Mesodermal cell (in vitro differentiated cells): ENCODE results near the gene FSTL5.

Experiments
- H3K27ac ChIP-seq: 2 replicates; pipeline ENCODE4 v1.7.0; 2013; ENCODE audit warnings: mild to moderate bottlenecking, low read depth, low read length, moderate library complexity; ENCODE audit not compliant: severe bottlenecking
- H3K36me3 ChIP-seq: 2 replicates; pipeline ENCODE4 v1.7.1; 2013; ENCODE audit warnings: mild to moderate bottlenecking, low read length, moderate library complexity; ENCODE audit not compliant: control insufficient read depth, insufficient read depth
- H3K4me1 ChIP-seq: one replicate; pipeline ENCODE4 v1.7.1; 2013; ENCODE audit warnings: mild to moderate bottlenecking, low read length; ENCODE audit not compliant: insufficient read depth, control insufficient read depth, poor library complexity, severe bottlenecking
- H3K4me3 ChIP-seq: 2 replicates; pipeline ENCODE4 v1.7.0; 2013; ENCODE audit warnings: low read length, control low read depth, mild to moderate bottlenecking; ENCODE audit not compliant: insufficient read depth, poor library complexity, severe bottlenecking; ENCODE audit errors: extremely low read depth
- H3K9me3 ChIP-seq: 2 replicates; pipeline ENCODE4 v1.7.1; 2013; ENCODE audit warnings: mild to moderate bottlenecking, low read length, moderate library complexity; ENCODE audit not compliant: control insufficient read depth
- WGBS, 2 experiments: methylation state at CpG; one replicate each; pipeline ENCODE4 v1.1.5; 2013; ENCODE audit warnings: missing lambda C conversion rate in 2 of 2; ENCODE audit not compliant: insufficient coverage in 2 of 2; 5-methylcytosine and 5-hydroxymethylcytosine counted together

FSTL5 gene

DNA sequence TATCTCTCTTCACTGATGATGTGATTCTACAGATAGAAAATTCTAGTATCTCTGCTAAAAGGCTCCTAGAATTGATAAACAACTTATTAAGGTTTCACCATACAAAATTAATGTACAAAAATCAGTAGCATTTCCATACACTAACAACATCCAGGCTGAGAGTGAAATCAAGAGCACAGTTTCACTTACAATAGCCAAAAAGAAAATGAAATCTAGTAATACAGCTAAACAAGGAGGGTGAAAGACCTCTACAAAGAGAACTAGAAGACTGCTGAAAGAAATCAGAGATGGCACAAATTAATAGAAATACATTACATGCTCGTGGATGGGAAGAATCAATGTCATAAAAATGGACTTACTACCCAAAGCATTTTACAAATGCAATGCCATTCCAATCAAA is 751.9 kb downstream of the FSTL5 start:
- no CpG with 5 or more reads among the region's 1 CpG for WGBS, 2 experiments
- H3K4me3 ChIP-seq: no peak overlapping the region
- no peaks in the 10 kb centered on the region for H3K4me1 ChIP-seq
- H3K36me3 ChIP-seq: no peaks in the 10 kb centered on the region
- H3K9me3 ChIP-seq: peaks cover 5% of the 10 kb centered on the region
- H3K27ac ChIP-seq: no peak overlapping the region

DNA sequence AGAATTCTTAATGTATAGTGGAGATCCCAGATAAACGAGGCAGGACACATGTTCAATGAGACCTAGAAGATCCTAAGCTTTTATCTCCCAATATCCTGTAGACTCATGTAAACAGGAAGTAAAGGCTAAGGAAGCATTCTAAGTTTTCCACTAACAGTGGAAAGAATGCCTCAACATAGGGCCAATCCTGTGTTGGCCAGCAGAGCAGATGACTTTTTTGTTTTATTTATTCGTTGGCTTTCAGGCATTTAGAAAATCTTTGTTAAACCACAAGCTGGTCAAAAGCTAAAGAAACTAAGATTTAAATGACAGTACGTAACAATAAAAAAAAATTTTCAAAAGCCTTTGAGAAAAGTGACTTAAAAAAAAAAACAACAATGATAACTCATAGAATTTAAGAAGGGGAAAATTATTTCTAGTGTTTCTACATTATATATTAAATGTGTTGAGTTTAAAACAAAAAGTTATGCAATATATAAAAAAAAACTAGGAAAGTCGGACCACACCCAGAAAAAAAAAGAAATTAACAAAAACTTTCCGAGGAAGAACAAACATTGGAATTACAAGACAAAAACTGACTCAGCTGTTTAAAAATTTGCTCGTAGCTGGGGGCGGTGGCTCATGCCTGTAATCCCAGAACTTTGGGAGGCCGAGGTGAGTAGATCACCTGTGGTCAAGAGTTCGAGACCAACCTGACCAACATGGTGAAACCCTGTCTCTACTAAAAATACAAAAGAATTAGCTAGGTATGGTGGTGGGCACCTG is 759.3 kb downstream of the FSTL5 start:
- Histone ChIP-seq H3K4me3 (no peak overlapping the region), H3K36me3 (no peaks in the 10 kb centered on the region), H3K4me1 (peaks cover 11% of the 10 kb centered on the region), H3K9me3 (peaks cover 6% of the 10 kb centered on the region), H3K27ac (peak overlapping the region; percentile 83)
- 71 to 94% methylated on average over 4 to 7 of the region's 9 CpGs for WGBS, 2 experiments

DNA sequence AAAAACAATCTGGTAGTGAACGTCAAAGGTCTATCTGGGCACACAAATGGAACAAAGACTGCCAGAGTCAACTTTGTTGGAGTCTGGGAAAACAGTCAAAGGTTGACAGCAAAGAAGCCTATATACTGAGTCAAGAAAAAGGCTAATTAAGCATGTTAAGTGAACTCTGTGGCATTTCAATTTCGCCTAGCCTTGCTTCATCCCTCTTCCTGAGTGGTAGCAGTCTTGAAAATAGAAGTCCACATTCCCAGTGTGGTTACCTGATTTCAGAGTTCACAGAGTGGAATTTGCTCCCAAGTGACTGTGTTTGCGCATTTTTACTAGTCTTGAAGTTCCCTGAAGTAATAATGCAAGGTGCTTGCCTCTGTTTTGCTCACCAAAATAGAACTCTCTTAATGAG is 760.0 kb downstream of the FSTL5 start:
- H3K9me3 ChIP-seq: peaks cover 6% of the 10 kb centered on the region
- H3K36me3 ChIP-seq: no peaks in the 10 kb centered on the region
- 85 to 95% methylated on average over 3 of the region's 3 CpGs for WGBS, 2 experiments
- H3K27ac ChIP-seq: peak overlapping the region; percentile 83
- no peak overlapping the region for H3K4me3 ChIP-seq
- peaks cover 11% of the 10 kb centered on the region for H3K4me1 ChIP-seq

DNA sequence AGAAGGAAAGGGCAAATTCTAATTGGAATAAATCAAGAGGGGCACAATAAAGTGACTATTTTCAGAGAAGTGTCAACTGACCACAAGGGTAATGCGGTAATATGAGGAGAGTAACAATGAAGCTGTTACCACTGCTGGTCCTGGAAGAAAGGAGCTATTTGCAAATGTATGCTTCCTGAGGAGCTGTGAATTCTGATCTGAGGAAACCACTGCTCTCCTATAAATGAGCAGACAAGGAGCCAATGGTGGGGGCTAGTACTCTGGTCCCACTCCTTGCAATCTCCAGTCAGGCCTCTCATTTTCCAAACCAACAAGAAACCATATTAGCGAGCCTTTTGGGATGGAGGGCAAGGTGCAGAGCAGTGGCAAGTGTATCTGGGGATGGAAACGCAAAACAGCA is 770.2 kb downstream of the FSTL5 start:
- no peaks in the 10 kb centered on the region for H3K4me1 ChIP-seq
- H3K27ac ChIP-seq: no peak overlapping the region
- H3K4me3 ChIP-seq: no peak overlapping the region
- no peaks in the 10 kb centered on the region for H3K36me3 ChIP-seq
- no peaks in the 10 kb centered on the region for H3K9me3 ChIP-seq
- 32 to 40% methylated on average over 2 to 3 of the region's 3 CpGs for WGBS, 2 experiments

DNA sequence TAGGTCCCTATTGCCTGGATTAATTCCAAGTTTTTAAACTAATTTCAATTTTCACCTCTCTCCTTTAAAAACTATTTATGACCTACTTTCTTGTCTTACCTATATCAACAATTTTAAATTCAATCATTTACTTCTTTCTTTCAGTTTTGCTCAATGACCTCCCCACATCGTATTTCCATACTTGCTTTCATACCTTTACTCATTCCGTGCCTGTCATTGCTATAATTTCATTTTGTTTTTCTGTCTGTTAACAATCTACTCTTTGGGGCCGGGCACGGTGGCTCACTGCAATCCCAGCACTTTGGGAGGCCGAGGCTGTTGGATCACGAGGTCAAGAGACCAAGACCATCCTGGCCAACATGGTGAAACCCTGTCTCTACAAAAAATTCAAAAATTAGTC is 781.1 kb downstream of the FSTL5 start:
- H3K4me1 ChIP-seq: no peaks in the 10 kb centered on the region
- H3K27ac ChIP-seq: no peak overlapping the region
- no peaks in the 10 kb centered on the region for H3K9me3 ChIP-seq
- H3K36me3 ChIP-seq: no peaks in the 10 kb centered on the region
- 83 to 99% methylated on average over 6 of the region's 6 CpGs for WGBS, 2 experiments
- no peak overlapping the region for H3K4me3 ChIP-seq

DNA sequence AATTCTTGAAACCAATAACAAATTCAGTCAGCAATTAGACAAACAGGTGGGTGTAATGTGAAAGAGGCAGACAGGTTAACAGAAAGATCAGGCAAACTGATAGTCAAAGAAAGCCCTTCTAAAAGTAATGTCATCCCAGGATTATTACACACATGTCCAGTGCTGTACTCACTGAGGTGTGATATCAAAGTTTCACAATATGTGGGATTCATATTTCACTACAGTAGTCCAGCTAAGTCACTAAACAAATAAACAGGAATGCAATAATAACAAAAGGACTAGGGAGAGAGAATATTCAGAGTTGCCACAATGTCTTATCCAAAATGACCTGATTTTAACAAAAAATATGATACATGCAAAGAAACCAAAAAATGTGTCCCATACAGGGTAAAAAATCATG is 787.5 kb downstream of the FSTL5 start:
- Histone ChIP-seq H3K4me3 (no peak overlapping the region), H3K9me3 (no peaks in the 10 kb centered on the region), H3K36me3 (no peaks in the 10 kb centered on the region), H3K27ac (no peak overlapping the region), H3K4me1 (no peaks in the 10 kb centered on the region)

DNA sequence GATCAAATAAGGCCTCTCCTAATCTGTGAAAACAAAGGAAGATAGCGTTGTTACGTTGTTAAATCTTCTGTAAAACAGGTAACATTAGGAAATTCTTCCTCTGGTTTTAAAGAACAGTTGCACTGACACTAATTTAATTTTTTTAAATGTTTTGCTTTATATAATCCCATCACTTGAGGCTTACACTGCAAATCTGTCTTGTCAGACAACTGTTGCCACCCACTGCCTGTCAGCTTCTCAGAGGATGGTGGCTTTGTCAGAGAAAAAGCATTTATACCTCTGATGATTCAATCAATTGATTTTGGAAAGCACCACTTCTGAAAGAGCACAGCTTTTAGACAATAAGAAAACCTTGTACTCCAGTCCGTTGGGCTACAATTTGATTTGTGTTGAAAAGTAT is 799.1 kb downstream of the FSTL5 start:
- H3K4me3 ChIP-seq: no peak overlapping the region
- no peak overlapping the region for H3K27ac ChIP-seq
- no peaks in the 10 kb centered on the region for H3K36me3 ChIP-seq
- H3K4me1 ChIP-seq: no peaks in the 10 kb centered on the region
- no CpG with 5 or more reads among the region's 3 CpGs for WGBS, 2 experiments
- H3K9me3 ChIP-seq: no peaks in the 10 kb centered on the region

DNA sequence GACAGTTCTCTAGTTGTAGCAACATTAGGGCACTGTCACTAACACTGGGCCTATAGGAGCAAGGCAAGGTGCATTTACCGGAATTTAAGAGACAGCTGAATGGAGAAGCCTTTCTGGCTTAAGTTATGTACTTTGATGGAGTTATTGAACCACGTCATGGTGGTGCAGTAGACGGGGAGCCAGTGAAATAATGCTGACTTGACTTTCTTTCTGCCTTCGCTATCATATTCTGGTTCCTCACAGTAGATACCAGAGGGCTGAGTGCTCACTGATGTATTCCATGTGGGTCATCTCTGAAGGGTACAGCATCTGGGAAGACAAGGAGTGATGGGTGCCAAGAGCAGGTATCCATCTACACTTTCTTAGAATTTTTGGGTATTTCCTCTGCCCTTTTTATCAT is 802.8 kb downstream of the FSTL5 start:
- Histone ChIP-seq H3K4me3 (no peak overlapping the region), H3K4me1 (no peaks in the 10 kb centered on the region), H3K36me3 (no peaks in the 10 kb centered on the region), H3K27ac (no peak overlapping the region), H3K9me3 (no peaks in the 10 kb centered on the region)
- 92 to 96% methylated on average over 3 to 4 of the region's 4 CpGs for WGBS, 2 experiments

DNA sequence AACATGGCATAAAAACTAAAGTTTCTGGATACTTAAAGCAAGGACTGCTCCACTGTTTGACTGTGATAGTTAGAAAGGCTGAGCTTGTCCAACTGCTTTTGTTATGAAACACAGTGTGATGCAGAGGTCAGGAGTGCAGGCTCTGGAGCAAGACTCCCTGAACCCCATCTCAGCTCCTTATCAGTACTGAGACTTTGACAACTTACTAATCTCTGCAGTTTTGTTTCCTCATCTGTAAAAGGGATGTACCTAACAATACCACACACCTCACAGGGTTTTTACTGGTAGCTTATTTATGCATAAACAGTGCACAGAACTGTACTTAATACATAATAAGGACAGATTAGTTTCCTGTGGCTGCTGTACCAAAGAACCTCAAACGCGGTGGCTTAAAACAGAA is 804.3 kb downstream of the FSTL5 start:
- H3K36me3 ChIP-seq: no peaks in the 10 kb centered on the region
- H3K4me1 ChIP-seq: no peaks in the 10 kb centered on the region
- H3K27ac ChIP-seq: no peak overlapping the region
- WGBS, 2 experiments: 89 to 90% methylated on average over 2 of the region's 2 CpGs
- no peaks in the 10 kb centered on the region for H3K9me3 ChIP-seq
- H3K4me3 ChIP-seq: no peak overlapping the region

DNA sequence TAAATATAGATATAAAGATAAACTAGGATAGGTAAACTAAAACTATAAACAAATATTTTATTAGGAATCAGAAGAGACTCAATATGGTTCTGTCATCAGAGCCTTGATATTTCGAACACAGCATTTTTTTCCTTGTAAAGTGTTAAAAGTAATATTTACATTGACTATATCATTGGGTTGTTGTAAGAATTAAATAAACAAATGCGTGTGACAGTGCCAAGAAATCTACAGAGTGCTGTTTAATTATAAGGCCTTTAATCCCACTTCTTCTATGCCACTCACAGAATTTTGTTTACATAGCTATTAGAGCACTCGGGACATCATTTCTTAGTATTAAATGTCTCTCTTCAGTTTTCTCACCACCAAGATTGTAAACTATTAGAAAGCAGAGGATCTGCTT is 807.4 kb downstream of the FSTL5 start:
- Histone ChIP-seq H3K4me3 (no peak overlapping the region), H3K27ac (no peak overlapping the region), H3K9me3 (no peaks in the 10 kb centered on the region), H3K4me1 (no peaks in the 10 kb centered on the region), H3K36me3 (no peaks in the 10 kb centered on the region)
- WGBS, 2 experiments: no CpG with 5 or more reads among the region's 3 CpGs

DNA sequence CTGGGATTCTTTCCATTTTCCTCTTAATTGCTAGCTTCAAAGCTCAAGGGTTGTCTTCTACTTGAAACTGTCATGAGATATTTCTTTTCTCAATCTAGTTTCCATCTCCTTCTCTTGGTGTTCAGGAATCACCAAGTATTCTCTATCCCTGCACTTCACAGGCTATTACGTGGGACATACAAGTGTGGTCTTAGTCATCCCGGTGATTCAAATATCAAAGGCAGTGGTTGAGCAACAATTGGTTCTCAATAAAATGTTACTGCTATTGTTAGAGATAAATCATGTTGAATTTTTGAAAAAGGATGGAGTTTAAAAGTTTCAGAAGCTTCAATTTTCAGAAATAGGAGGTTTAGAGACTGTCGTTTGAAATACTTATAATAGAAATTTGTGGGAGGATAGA is 812.9 kb downstream of the FSTL5 start:
- H3K4me1 ChIP-seq: no peaks in the 10 kb centered on the region
- no peaks in the 10 kb centered on the region for H3K36me3 ChIP-seq
- no peaks in the 10 kb centered on the region for H3K9me3 ChIP-seq
- 88 to 90% methylated on average over 1 to 3 of the region's 3 CpGs for WGBS, 2 experiments
- H3K4me3 ChIP-seq: no peak overlapping the region
- H3K27ac ChIP-seq: no peak overlapping the region
